Iris pigment epithelial cell (primary cell): ENCODE results near the gene CDKN3.
A peak's percentile ranks its signal among the peaks of the same experiment; 100 is the strongest.
"Not testable (repeated sequence)": the region's sequence is repeated elsewhere in the genome, so short reads cannot be mapped to it uniquely, and the experiment has no call there.

Experiments used
- DNase-seq: peaks from one replicate; pipeline ENCODE4 v3.0.0-alpha.2; 2011; ENCODE audit warnings: low read depth

The CDKN3 gene

GRCh38 chr14:54370323-54371198 lies 26.2 kb upstream of the CDKN3 start:
- no peak for DNase-seq

GRCh38 chr14:54374117-54374884 lies 22.5 kb upstream of the CDKN3 start:
- peak; percentile 34 for DNase-seq

- no peak for DNase-seq
These were observed 19.3 kb upstream of the CDKN3 start for GRCh38 chr14:54377501-54377900.

GRCh38 chr14:54378893-54379292 lies 17.9 kb upstream of the CDKN3 start:
- DNase-seq: not testable (repeated sequence)

- DNase-seq: not testable (repeated sequence)
These were observed 16.2 kb upstream of the CDKN3 start for GRCh38 chr14:54380558-54380957.

- DNase-seq: no peak
These were observed 15.0 kb upstream of the CDKN3 start for GRCh38 chr14:54381821-54382220.

- DNase-seq: no peak
These were observed 13.0 kb upstream of the CDKN3 start for GRCh38 chr14:54383835-54384234.

- DNase-seq: no peak
These were observed 11.3 kb upstream of the CDKN3 start for GRCh38 chr14:54385556-54385955.

GRCh38 chr14:54387328-54387727 lies 9.5 kb upstream of the CDKN3 start:
- DNase-seq: no peak

- no peak for DNase-seq
These were observed 4.5 kb upstream of the CDKN3 start for GRCh38 chr14:54392131-54392859.

GRCh38 chr14:54392986-54393884 lies 3.6 kb upstream of the CDKN3 start:
- not testable (repeated sequence) for DNase-seq

GRCh38 chr14:54394596-54394995 lies 2.2 kb upstream of the CDKN3 start:
- DNase-seq: no peak

GRCh38 chr14:54395284-54395683 lies 1.5 kb upstream of the CDKN3 start:
- DNase-seq: no peak

GRCh38 chr14:54395716-54396115 lies 1.1 kb upstream of the CDKN3 start:
- DNase-seq: no peak

- DNase-seq: no peak
These were observed 669 bp upstream of the CDKN3 start for GRCh38 chr14:54396183-54396492.

- DNase-seq: no peak
These were observed 2.8 kb downstream of the CDKN3 start for GRCh38 chr14:54399560-54399959.

GRCh38 chr14:54403401-54404005 lies 6.7 kb downstream of the CDKN3 start:
- DNase-seq: peak; percentile 3

GRCh38 chr14:54410215-54410614 lies 13.4 kb downstream of the CDKN3 start:
- DNase-seq: no peak

GRCh38 chr14:54411371-54411770 lies 14.6 kb downstream of the CDKN3 start:
- no peak for DNase-seq

GRCh38 chr14:54420478-54421142 lies 23.8 kb downstream of the CDKN3 start:
- peak; percentile 69 for DNase-seq

GRCh38 chr14:54423991-54424390 lies 27.2 kb downstream of the CDKN3 start:
- peak; percentile 21 for DNase-seq
